Ovary (tissue), 9 donors: ENCODE results near the gene SNAI3. TPM values are rescaled to one million over a fixed set of nuclear protein-coding genes. Genes with fewer than 3 reads are reported as not detected.

Experiments
- DNase-seq, 5 donors: peaks; one replicate each; pipeline ENCODE4 v3.0.0-alpha.2; 2019 to 2020
- H3K27ac ChIP-seq, 2 donors: fragments of 200-600 bp; one replicate each; pipeline versions ENCODE4 v1.5.1 to v1.8.0; 2019 to 2022
- H3K27me3 ChIP-seq: fragments of 200-600 bp; one replicate; pipeline ENCODE4 v1.8.0; 2022
- H3K36me3 ChIP-seq: fragments of 200-600 bp; sonication (generic); one replicate; pipeline ENCODE4 v1.5.1; 2019
- H3K4me1 ChIP-seq: one replicate; pipeline ENCODE4 v1.8.1; 2013; ENCODE audit warnings: mild to moderate bottlenecking, moderate library complexity; ENCODE audit not compliant: insufficient read depth
- H3K4me3 ChIP-seq: fragments of 200-600 bp; sonication (generic); one replicate; pipeline ENCODE4 v1.5.1; 2017
- H3K9me3 ChIP-seq, 2 donors: fragments of 200-600 bp in 1 of 2; sonication (generic) in 1 of 2; one replicate each; pipeline versions ENCODE4 v1.5.1 to v1.8.1; 2013 to 2019; ENCODE audit warnings: mild to moderate bottlenecking in 1 of 2, moderate library complexity in 1 of 2
- CTCF ChIP-seq, 3 donors: fragments of 450-650 bp in 2 of 3; fragments of 200-600 bp in 1 of 3; IDR thresholded peaks; one replicate each; pipeline versions ENCODE4 v1.5.1 to v1.8.0; 2016 to 2022; ENCODE audit warnings: antibody characterized with exemption in 3 of 3, mild to moderate bottlenecking in 1 of 3
- EP300 ChIP-seq: sonication (generic); formaldehyde crosslinking; IDR thresholded peaks from one replicate; pipeline ENCODE4 v1.6.1; 2017; ENCODE audit warnings: antibody characterized with exemption
- POLR2A ChIP-seq: fragments of 450-650 bp; IDR thresholded peaks from one replicate; pipeline ENCODE4 v1.6.1; 2017; ENCODE audit warnings: antibody characterized with exemption, mild to moderate bottlenecking, moderate library complexity
- WGBS, 3 donors: extraction: QIAGEN DNeasy Blood & Tissue Kit in 1 of 3; methylation state at CpG; one replicate each; pipeline versions ENCODE4 v1.1.5 to v1.1.7; 2013 to 2017; 5-methylcytosine and 5-hydroxymethylcytosine counted together
- intact Hi-C, 4 donors: fragments of 100-400 bp; cut with DNase I; formaldehyde crosslinking; loops; one replicate each; pipeline versions ENCODE4 v1.11.0 to v1.15.1; 2022 to 2023
- polyA plus RNA-seq, 2 donors: library from polyadenylated mRNA; stranded (reverse); fragments of 200-250 nt in 1 of 2; fragments of 350-450 nt in 1 of 2; fragmentation: Illumina TruSeq in 1 of 2; extraction: RNeasy Lipid Tissue Mini Kit (QIAGEN cat#74804) in 1 of 2; gene quantifications; one replicate each; pipeline ENCODE4 v1.2.3, GENCODE V29; 2013 to 2014
- total RNA-seq, 7 donors: library from RNA; depleted of rRNA in 2 of 7; stranded (reverse); fragments of >200 nt in 2 of 7; fragmentation: NEBNext Ultra II Directional in 3 of 7; extraction: Animal tissue kit (Norgen Biotek cat#: 25700) in 3 of 7; gene quantifications; one replicate each; pipeline versions ENCODE4 v1.1.0 to v1.2.4, GENCODE V29; 2016 to 2023
- donor health status: DM: no; HTN: no; CAD: no; lungs with moderate emphysema.
- donor health status: DM: no; HTN: no; CAD: no.
- donor health status: Bipolar disorder and iron deficiency.
- donor health status: DM: yes; HTN: yes; CAD: no.
- donor health status: DM: no; HTN: no; CAD: no.
- donor health status: DM: yes; HTN: yes; CAD: no.

The SNAI3 gene
- total and polyA plus RNA-seq, 9 donors = 0.12 to 1.0 (median 0.28) TPM; not detected in 4

GRCh38 chr16:88647178-88648070 lies 38.9 kb downstream of the SNAI3 start:
- Histone ChIP-seq H3K27me3 (no peaks in the 10 kb centered on the region), H3K4me3 (no peak overlapping the region), H3K9me3 (no peaks in the 10 kb centered on the region), H3K27ac (no peak overlapping the region), H3K4me1 (no peaks in the 10 kb centered on the region), H3K36me3 (no peaks in the 10 kb centered on the region)
- intact Hi-C loops = no loop called here
- no peak for DNase-seq
- 88 to 91% (median 88%) methylated on average over 21 to 22 of the region's 22 CpGs for WGBS, 3 donors
- TF ChIP-seq POLR2A (no peak), EP300 (no peak), CTCF (IDR thresholded peaks at IDR 0.05) (no peak)

GRCh38 chr16:88646345-88647034 lies 39.8 kb downstream of the SNAI3 start:
- H3K9me3 ChIP-seq = no peaks in the 10 kb centered on the region
- no peaks in the 10 kb centered on the region for H3K27me3 ChIP-seq
- no peak for DNase-seq
- TF ChIP-seq CTCF (IDR thresholded peaks at IDR 0.05) = no peak
- TF ChIP-seq EP300 = no peak
- intact Hi-C loops = no loop called here
- no peak overlapping the region for H3K27ac ChIP-seq
- H3K36me3 ChIP-seq = no peaks in the 10 kb centered on the region
- no peaks in the 10 kb centered on the region for H3K4me1 ChIP-seq
- no peak overlapping the region for H3K4me3 ChIP-seq
- WGBS, 3 donors = 84 to 87% (median 86%) methylated on average over 26 to 28 of the region's 28 CpGs

DNA sequence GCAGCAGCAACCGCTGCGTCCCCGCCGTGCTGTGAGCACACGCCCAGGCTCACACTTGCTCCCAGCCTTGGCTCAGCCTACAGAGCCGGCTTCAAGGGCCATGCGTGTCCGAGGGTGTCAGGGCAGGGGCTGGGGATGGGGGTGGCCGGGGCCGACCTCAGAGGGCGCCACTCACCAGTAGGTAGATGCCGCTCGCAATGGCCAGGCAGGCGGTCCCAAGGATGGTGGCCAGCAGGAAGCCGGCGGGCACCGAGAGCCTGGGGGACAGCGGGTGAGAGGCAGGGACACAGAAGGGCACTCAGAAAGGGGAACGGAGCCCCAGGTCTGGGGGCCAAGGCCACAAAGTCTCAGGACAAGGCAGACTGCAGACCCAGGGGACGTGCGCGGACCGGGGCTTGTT lies 40.4 kb downstream of the SNAI3 start:
- no peaks in the 10 kb centered on the region for H3K27me3 ChIP-seq
- H3K9me3 ChIP-seq = no peaks in the 10 kb centered on the region
- H3K27ac ChIP-seq = no peak overlapping the region
- intact Hi-C loops = no loop called here
- H3K36me3 ChIP-seq = no peaks in the 10 kb centered on the region
- 91 to 92% (median 91%) methylated on average over 23 of the region's 23 CpGs for WGBS, 3 donors
- no peak overlapping the region for H3K4me3 ChIP-seq
- no peak for TF ChIP-seq CTCF (IDR thresholded peaks at IDR 0.05)
- no peak for DNase-seq
- no peaks in the 10 kb centered on the region for H3K4me1 ChIP-seq

GRCh38 chr16:88645455-88645854 lies 40.9 kb downstream of the SNAI3 start:
- H3K36me3 ChIP-seq = no peaks in the 10 kb centered on the region
- intact Hi-C loops = no loop called here
- H3K4me1 ChIP-seq = no peaks in the 10 kb centered on the region
- H3K27me3 ChIP-seq = no peaks in the 10 kb centered on the region
- WGBS, 3 donors = 93 to 96% (median 93%) methylated on average over 16 of the region's 16 CpGs
- no peak overlapping the region for H3K4me3 ChIP-seq
- H3K9me3 ChIP-seq = no peaks in the 10 kb centered on the region
- no peak for TF ChIP-seq EP300
- TF ChIP-seq CTCF (IDR thresholded peaks at IDR 0.05) = no peak
- no peak for TF ChIP-seq POLR2A
- H3K27ac ChIP-seq = no peak overlapping the region
- DNase-seq = no peak
